ENCODE data around the gene CNTNAP2. TPM values are rescaled to one million over a fixed set of nuclear protein-coding genes. Genes with fewer than 3 reads are reported as not detected.

The CNTNAP2 gene
- total RNA-seq, 1 donor from 2014 or later, result 4.2 TPM

- TF ChIP-seq, protein P1, sequence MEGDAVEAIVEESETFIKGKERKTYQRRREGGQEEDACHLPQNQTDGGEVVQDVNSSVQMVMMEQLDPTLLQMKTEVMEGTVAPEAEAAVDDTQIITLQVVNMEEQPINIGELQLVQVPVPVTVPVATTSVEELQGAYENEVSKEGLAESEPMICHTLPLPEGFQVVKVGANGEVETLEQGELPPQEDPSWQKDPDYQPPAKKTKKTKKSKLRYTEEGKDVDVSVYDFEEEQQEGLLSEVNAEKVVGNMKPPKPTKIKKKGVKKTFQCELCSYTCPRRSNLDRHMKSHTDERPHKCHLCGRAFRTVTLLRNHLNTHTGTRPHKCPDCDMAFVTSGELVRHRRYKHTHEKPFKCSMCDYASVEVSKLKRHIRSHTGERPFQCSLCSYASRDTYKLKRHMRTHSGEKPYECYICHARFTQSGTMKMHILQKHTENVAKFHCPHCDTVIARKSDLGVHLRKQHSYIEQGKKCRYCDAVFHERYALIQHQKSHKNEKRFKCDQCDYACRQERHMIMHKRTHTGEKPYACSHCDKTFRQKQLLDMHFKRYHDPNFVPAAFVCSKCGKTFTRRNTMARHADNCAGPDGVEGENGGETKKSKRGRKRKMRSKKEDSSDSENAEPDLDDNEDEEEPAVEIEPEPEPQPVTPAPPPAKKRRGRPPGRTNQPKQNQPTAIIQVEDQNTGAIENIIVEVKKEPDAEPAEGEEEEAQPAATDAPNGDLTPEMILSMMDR (IDR thresholded peaks at IDR 0.05; ENCODE audit: unreplicated experiment), result no peak
- Mint-ChIP-seq H3K27ac (no peak overlapping the region), H3K36me3 (no peaks in the 10 kb centered on the region), H3K4me1 (no peaks in the 10 kb centered on the region), H3K9me3 (peaks cover 17% of the 10 kb centered on the region), H3K27me3 (ENCODE audit: low read depth) (peaks cover 2% of the 10 kb centered on the region), H3K4me3 (no peak overlapping the region)
- DNase-seq (ENCODE audit: low spot score in 2 of 2, unreplicated experiment in 2 of 2), result no peak
Measured at GRCh38 chr7:146948703-146949102, 832.1 kb downstream of the CNTNAP2 start.

DNA sequence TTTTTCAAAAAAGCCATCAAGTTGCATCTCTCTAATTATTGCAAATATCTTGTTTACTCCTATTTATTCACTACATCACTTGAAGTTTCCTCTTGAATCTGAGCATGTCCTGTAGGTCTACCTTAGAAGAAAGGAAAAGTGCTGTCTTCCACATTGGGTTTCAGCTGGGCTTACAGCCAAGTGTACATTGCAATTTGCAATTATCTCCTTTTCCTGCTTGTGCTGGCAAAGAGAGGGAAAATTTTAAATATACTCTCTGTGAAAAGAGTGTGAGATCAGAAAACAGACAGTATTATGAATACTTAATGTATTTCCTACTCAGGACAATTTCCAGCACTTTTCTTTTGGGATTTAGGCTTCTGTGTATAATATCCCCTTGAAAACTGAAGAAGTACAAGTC is 839.7 kb downstream of the CNTNAP2 start:
- no peaks in the 10 kb centered on the region for H3K36me3 Mint-ChIP-seq
- no peak for DNase-seq (ENCODE audit: low spot score in 2 of 2, unreplicated experiment in 2 of 2)

GRCh38 chr7:146956853-146957252 is 840.3 kb downstream of the CNTNAP2 start:
- TF ChIP-seq, protein P1 (IDR thresholded peaks at IDR 0.05; ENCODE audit: unreplicated experiment), result no peak
- no peak overlapping the region for H3K4me3 Mint-ChIP-seq
- H3K36me3 Mint-ChIP-seq, result no peaks in the 10 kb centered on the region
- peaks cover 4% of the 10 kb centered on the region for H3K4me1 Mint-ChIP-seq
- peaks cover 2% of the 10 kb centered on the region for H3K9me3 Mint-ChIP-seq
- H3K27me3 Mint-ChIP-seq (ENCODE audit: low read depth), result no peaks in the 10 kb centered on the region
- DNase-seq (ENCODE audit: low spot score in 2 of 2, unreplicated experiment in 2 of 2), result no peak
- H3K27ac Mint-ChIP-seq, result no peak overlapping the region

More for the DNA sequence above, 839.7 kb downstream of the CNTNAP2 start:
- H3K9me3 Mint-ChIP-seq, result peaks cover 6% of the 10 kb centered on the region
- H3K27ac Mint-ChIP-seq, result no peak overlapping the region
- H3K4me3 Mint-ChIP-seq, result no peak overlapping the region
- no peaks in the 10 kb centered on the region for H3K27me3 Mint-ChIP-seq (ENCODE audit: low read depth)
- H3K4me1 Mint-ChIP-seq, result no peaks in the 10 kb centered on the region
- TF ChIP-seq, protein P1 (IDR thresholded peaks at IDR 0.05; ENCODE audit: unreplicated experiment), result no peak

GRCh38 chr7:146960773-146961391 is 844.3 kb downstream of the CNTNAP2 start:
- H3K27me3 Mint-ChIP-seq (ENCODE audit: low read depth), result peaks cover under 1% of the 10 kb centered on the region
- DNase-seq (ENCODE audit: low spot score in 2 of 2, unreplicated experiment in 2 of 2), result no peak
- no peak overlapping the region for H3K27ac Mint-ChIP-seq
- H3K4me1 Mint-ChIP-seq, result peaks cover 5% of the 10 kb centered on the region
- H3K9me3 Mint-ChIP-seq, result no peaks in the 10 kb centered on the region
- no peak overlapping the region for H3K4me3 Mint-ChIP-seq
- no peaks in the 10 kb centered on the region for H3K36me3 Mint-ChIP-seq
- TF ChIP-seq, protein P1 (IDR thresholded peaks at IDR 0.05; ENCODE audit: unreplicated experiment), result no peak

DNA sequence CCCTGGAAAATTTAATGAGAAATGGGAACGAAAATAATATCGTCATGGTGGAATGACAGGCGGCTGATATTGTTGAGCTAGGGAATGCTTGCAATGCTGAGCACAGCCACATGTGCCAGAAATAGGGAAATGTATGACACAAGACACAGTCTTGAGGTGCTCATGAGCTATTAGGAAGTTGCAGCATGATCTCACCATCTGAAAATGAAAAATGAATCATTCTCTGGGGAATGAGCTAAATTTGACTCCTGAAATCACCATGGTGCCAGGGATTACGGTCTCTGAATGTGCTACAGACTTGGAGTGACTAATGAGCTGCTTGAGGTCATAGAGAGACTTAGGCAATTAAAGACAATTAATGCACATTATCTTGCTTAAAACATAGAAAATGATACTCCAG is 845.0 kb downstream of the CNTNAP2 start:
- Mint-ChIP-seq H3K4me1 (peaks cover 5% of the 10 kb centered on the region), H3K9me3 (no peaks in the 10 kb centered on the region), H3K27ac (no peak overlapping the region), H3K27me3 (ENCODE audit: low read depth) (peaks cover 4% of the 10 kb centered on the region), H3K36me3 (no peaks in the 10 kb centered on the region), H3K4me3 (no peak overlapping the region)
- TF ChIP-seq, protein P1 (IDR thresholded peaks at IDR 0.05; ENCODE audit: unreplicated experiment), result no peak
- no peak for DNase-seq (ENCODE audit: low spot score in 2 of 2, unreplicated experiment in 2 of 2)
